ENCODE data around the gene SFI1.

- TF ChIP-seq, protein P1, sequence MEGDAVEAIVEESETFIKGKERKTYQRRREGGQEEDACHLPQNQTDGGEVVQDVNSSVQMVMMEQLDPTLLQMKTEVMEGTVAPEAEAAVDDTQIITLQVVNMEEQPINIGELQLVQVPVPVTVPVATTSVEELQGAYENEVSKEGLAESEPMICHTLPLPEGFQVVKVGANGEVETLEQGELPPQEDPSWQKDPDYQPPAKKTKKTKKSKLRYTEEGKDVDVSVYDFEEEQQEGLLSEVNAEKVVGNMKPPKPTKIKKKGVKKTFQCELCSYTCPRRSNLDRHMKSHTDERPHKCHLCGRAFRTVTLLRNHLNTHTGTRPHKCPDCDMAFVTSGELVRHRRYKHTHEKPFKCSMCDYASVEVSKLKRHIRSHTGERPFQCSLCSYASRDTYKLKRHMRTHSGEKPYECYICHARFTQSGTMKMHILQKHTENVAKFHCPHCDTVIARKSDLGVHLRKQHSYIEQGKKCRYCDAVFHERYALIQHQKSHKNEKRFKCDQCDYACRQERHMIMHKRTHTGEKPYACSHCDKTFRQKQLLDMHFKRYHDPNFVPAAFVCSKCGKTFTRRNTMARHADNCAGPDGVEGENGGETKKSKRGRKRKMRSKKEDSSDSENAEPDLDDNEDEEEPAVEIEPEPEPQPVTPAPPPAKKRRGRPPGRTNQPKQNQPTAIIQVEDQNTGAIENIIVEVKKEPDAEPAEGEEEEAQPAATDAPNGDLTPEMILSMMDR (IDR thresholded peaks at IDR 0.05; ENCODE audit: control extremely low read depth in 1 of 3, insufficient read depth in 1 of 3, low read depth in 1 of 3, low read length in 3 of 3): no peak
- TF ChIP-seq POLR2AphosphoS5 (IDR thresholded peaks at IDR 0.05; ENCODE audit: low read depth, low read length): no peak
These were observed 150.7 kb downstream of the SFI1 start for GRCh38 chr22:31647066-31647465.
